Testis (tissue), 3 donors: ENCODE results near the gene KIF11. TPM values are rescaled to one million over a fixed set of nuclear protein-coding genes. Genes with fewer than 3 reads are reported as not detected.

Experiments
- DNase-seq: peaks from one replicate; pipeline ENCODE4 v3.0.0-alpha.2; 2019
- H3K27ac ChIP-seq, 2 donors: fragments of 200-600 bp; sonication (generic); one replicate each; pipeline ENCODE4 v1.5.1; 2019
- H3K27me3 ChIP-seq: fragments of 200-600 bp; sonication (generic); one replicate; pipeline ENCODE4 v1.5.1; 2019
- H3K36me3 ChIP-seq: fragments of 200-600 bp; sonication (generic); one replicate; pipeline ENCODE4 v1.5.1; 2017; ENCODE audit warnings: low read depth; ENCODE audit errors: missing control alignments
- H3K4me1 ChIP-seq: fragments of 200-600 bp; sonication (generic); one replicate; pipeline ENCODE4 v1.5.1; 2019
- H3K4me3 ChIP-seq, 2 donors: fragments of 200-600 bp; sonication (generic); one replicate each; pipeline ENCODE4 v1.5.1; 2017 to 2019
- H3K9me3 ChIP-seq: fragments of 200-600 bp; sonication (generic); one replicate; pipeline ENCODE4 v1.5.1; 2017
- CTCF ChIP-seq, 3 experiments: fragments of 450-650 bp in 2 of 3; fragments of 200-600 bp in 1 of 3; sonication (generic) in 1 of 3; IDR thresholded peaks; one replicate each; pipeline ENCODE4 v1.5.1; 2016 to 2019; ENCODE audit warnings: antibody characterized with exemption in 3 of 3, mild to moderate bottlenecking in 2 of 3, moderate library complexity in 1 of 3
- POLR2A ChIP-seq: fragments of 450-650 bp; IDR thresholded peaks from one replicate; pipeline ENCODE4 v1.6.1; 2017; ENCODE audit warnings: antibody characterized with exemption, mild to moderate bottlenecking, moderate library complexity
- WGBS, 2 donors: methylation state at CpG; one replicate each; pipeline ENCODE4 v1.1.5; 2018; 5-methylcytosine and 5-hydroxymethylcytosine counted together
- intact Hi-C: fragments of 100-400 bp; cut with DNase I; formaldehyde crosslinking; loops from one replicate; pipeline ENCODE4 v1.15.1; 2023; ENCODE audit warnings: low total_unique reads
- polyA plus RNA-seq: library from polyadenylated mRNA; stranded (reverse); fragments of 350-450 nt; fragmentation: Illumina TruSeq; extraction: RNeasy Lipid Tissue Mini Kit (QIAGEN cat#74804); gene quantifications from one replicate; pipeline ENCODE4 v1.2.3, GENCODE V29; 2014; ENCODE audit warnings: low read depth, low replicate concordance; ENCODE audit not compliant: insufficient read depth
- total RNA-seq, 2 donors: library from RNA; depleted of rRNA; stranded (reverse); fragments of >200 nt; gene quantifications; one replicate each; pipeline ENCODE4 v1.2.3, GENCODE V29; 2016

The KIF11 gene
- total and polyA plus RNA-seq, 3 donors from 2014 or later: 11.5 to 14.6 (median 13.6) TPM

- Histone ChIP-seq H3K27me3 (no peaks in the 10 kb centered on the region), H3K4me1 (peaks cover 3% of the 10 kb centered on the region), H3K9me3 (no peaks in the 10 kb centered on the region), H3K27ac (no peak overlapping the region), H3K36me3 (no peaks in the 10 kb centered on the region), H3K4me3 (no peak overlapping the region)
- WGBS, 2 donors: 71 to 78% methylated on average over 7 of the region's 7 CpGs
- no peak for TF ChIP-seq POLR2A
- TF ChIP-seq CTCF (IDR thresholded peaks at IDR 0.05): no peak
- intact Hi-C loops: no loop called here
- no peak for DNase-seq
These were observed 103.9 kb downstream of the KIF11 start for GRCh38 chr10:92696606-92697383.

GRCh38 chr10:92697663-92698511, 105.0 kb downstream of the KIF11 start:
- Histone ChIP-seq H3K27me3 (no peaks in the 10 kb centered on the region), H3K36me3 (no peaks in the 10 kb centered on the region), H3K4me1 (peaks cover 3% of the 10 kb centered on the region), H3K9me3 (no peaks in the 10 kb centered on the region), H3K27ac (no peak overlapping the region), H3K4me3 (no peak overlapping the region)
- WGBS, 2 donors: 69 to 75% methylated on average over 7 of the region's 7 CpGs
- no peak for DNase-seq
- TF ChIP-seq CTCF (IDR thresholded peaks at IDR 0.05) (no peak), POLR2A (no peak)
- intact Hi-C loops: no loop called here

- no peak for DNase-seq
- WGBS, 2 donors: 0 to 6% methylated on average over 3 of the region's 3 CpGs
- TF ChIP-seq CTCF (IDR thresholded peaks at IDR 0.05): no peak
- H3K36me3 ChIP-seq: no peaks in the 10 kb centered on the region
- H3K9me3 ChIP-seq: no peaks in the 10 kb centered on the region
- peak overlapping the region; percentile 43 to 58 for H3K4me3 ChIP-seq
- H3K27ac ChIP-seq: peak overlapping the region in 1 of 2 donors; percentile 51
- intact Hi-C loops: no loop called here
- H3K4me1 ChIP-seq: peaks cover 3% of the 10 kb centered on the region
- no peaks in the 10 kb centered on the region for H3K27me3 ChIP-seq
These were observed 106.2 kb downstream of the KIF11 start for GRCh38 chr10:92699193-92699517.

DNA sequence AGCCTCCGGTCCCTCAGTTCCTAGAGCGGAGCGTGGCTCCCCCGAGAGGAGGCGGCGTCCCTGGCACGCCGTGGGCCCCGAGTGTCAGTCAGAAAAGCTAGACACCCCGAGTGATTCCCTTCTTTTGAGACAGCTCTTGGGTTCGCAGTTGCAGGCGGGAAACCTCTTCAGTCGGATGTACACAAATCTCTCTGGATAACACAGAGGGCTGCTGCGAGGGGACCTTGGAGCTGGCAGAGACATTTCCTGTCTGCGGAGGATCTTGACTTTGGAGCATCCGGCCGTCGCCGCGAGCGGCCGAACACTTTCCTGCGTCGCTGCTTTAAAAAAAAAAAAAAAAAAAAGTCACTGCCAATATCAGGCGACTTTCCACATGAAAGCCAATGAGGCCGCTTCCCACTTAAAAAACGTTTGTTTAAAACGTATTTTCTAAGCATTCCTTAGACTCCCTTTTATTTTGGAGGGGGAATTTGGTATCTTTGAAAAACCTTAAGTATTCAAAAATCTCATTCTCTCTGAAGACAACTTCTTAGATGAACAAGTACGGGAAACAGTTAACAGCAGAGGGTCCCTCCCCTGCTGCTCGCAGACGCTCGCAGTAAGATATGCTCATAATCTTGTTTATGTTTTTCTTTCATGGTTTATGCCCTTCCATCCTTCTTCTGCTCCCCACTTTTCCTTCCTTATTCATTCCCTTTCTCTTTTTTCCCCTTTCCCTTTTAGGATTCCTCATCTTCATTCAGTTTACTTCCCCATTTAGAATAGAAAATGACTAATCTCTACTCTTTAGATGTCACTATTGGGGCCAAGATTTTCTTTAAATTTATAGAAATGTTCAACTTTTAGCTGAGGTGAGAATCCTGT, 106.8 kb downstream of the KIF11 start:
- Histone ChIP-seq H3K9me3 (no peaks in the 10 kb centered on the region), H3K27me3 (no peaks in the 10 kb centered on the region), H3K27ac (peak overlapping the region in 1 of 2 donors; percentile 51), H3K4me1 (peaks cover 3% of the 10 kb centered on the region), H3K4me3 (peak overlapping the region; percentile 43 to 58), H3K36me3 (no peaks in the 10 kb centered on the region)
- DNase-seq: peak; percentile 36
- 0 to 1% methylated on average over 19 to 32 of the region's 32 CpGs for WGBS, 2 donors
- intact Hi-C loops: no loop called here
- TF ChIP-seq CTCF (IDR thresholded peaks at IDR 0.05): no peak
- TF ChIP-seq POLR2A: no peak
